ENCODE results near the gene OTX1.

Gene OTX1

GRCh38 chr2:63056107-63057050 lies 5.7 kb downstream of the OTX1 start:
- no peak for TF ChIP-seq CTCF (conservative IDR thresholded peaks at IDR 0.05; ENCODE audit: low read length)
- no peak overlapping the region for H3K4me3 ChIP-seq (ENCODE audit: low read length)
- DNase-seq (ENCODE audit: low read depth), result no peak

- H3K4me3 ChIP-seq (ENCODE audit: low read length), result no peak overlapping the region
- no peak for TF ChIP-seq CTCF (conservative IDR thresholded peaks at IDR 0.05; ENCODE audit: low read length)
- no peak for DNase-seq (ENCODE audit: low read depth)
Measured at GRCh38 chr2:63057249-63058143, 6.9 kb downstream of the OTX1 start.

- DNase-seq (ENCODE audit: low read depth), result no peak
- no peak for TF ChIP-seq CTCF (conservative IDR thresholded peaks at IDR 0.05; ENCODE audit: low read length)
- no peak overlapping the region for H3K4me3 ChIP-seq (ENCODE audit: low read length)
Measured at GRCh38 chr2:63058144-63058920, 7.7 kb downstream of the OTX1 start.

- TF ChIP-seq CTCF (conservative IDR thresholded peaks at IDR 0.05; ENCODE audit: low read length), result no peak
- DNase-seq (ENCODE audit: low read depth), result no peak
Measured at GRCh38 chr2:63058921-63059792, 8.5 kb downstream of the OTX1 start.

GRCh38 chr2:63059793-63060471 lies 9.3 kb downstream of the OTX1 start:
- DNase-seq (ENCODE audit: low read depth), result no peak
- no peak overlapping the region for H3K4me3 ChIP-seq (ENCODE audit: low read length)
- no peak for TF ChIP-seq CTCF (conservative IDR thresholded peaks at IDR 0.05; ENCODE audit: low read length)

More at GRCh38 chr2:63058921-63059792, 8.5 kb downstream of the OTX1 start:
- H3K4me3 ChIP-seq (ENCODE audit: low read length), result no peak overlapping the region

Data from AG10803 (cell line).